BLaER1 (cell line): ENCODE data around the gene FOXL1.
A peak's percentile ranks its signal among the peaks of the same experiment; 100 is the strongest.

Experiments
- H3K27ac ChIP-seq: shearing (Covaris generic); formaldehyde crosslinking; 2 replicates; pipeline ENCODE4 v1.8.1; 2022
- H3K27me3 ChIP-seq: shearing (Covaris generic); formaldehyde crosslinking; 2 replicates; pipeline ENCODE4 v1.8.1; 2022
- H3K36me3 ChIP-seq: shearing (Covaris generic); formaldehyde crosslinking; 2 replicates; pipeline ENCODE4 v1.8.1; 2022
- H3K4me1 ChIP-seq: shearing (Covaris generic); formaldehyde crosslinking; 2 replicates; pipeline ENCODE4 v1.8.1; 2022
- H3K4me2 ChIP-seq: shearing (Covaris generic); formaldehyde crosslinking; 2 replicates; pipeline ENCODE4 v1.8.1; 2022
- H3K4me3 ChIP-seq: shearing (Covaris generic); formaldehyde crosslinking; 2 replicates; pipeline ENCODE4 v1.8.1; 2022
- H3K9ac ChIP-seq: shearing (Covaris generic); formaldehyde crosslinking; 2 replicates; pipeline ENCODE4 v1.8.1; 2022
- H3K9me3 ChIP-seq: shearing (Covaris generic); formaldehyde crosslinking; 2 replicates; pipeline ENCODE4 v1.8.1; 2022
- H4K20me1 ChIP-seq: shearing (Covaris generic); formaldehyde crosslinking; 2 replicates; pipeline ENCODE4 v1.8.1; 2022
- Cebpa-rat ChIP-seq: shearing (Covaris generic); IDR thresholded peaks from 2 replicates; pipeline ENCODE4 v1.8.1; 2022

FOXL1 gene

GRCh38 chr16:86558355-86559193 is 19.8 kb upstream of the FOXL1 start:
- H3K27me3 ChIP-seq, result no peaks in the 10 kb centered on the region
- H3K36me3 ChIP-seq, result peaks cover 4% of the 10 kb centered on the region; the same call in 1 of the 2 replicates
- no peak for TF ChIP-seq Cebpa-rat
- no peak overlapping the region for H3K4me2 ChIP-seq
- no peak overlapping the region for H3K9ac ChIP-seq
- peaks cover 19% of the 10 kb centered on the region for H3K4me1 ChIP-seq
- H3K27ac ChIP-seq, result no peak overlapping the region
- H3K9me3 ChIP-seq, result no peaks in the 10 kb centered on the region
- no peak overlapping the region for H3K4me3 ChIP-seq
- no peaks in the 10 kb centered on the region for H4K20me1 ChIP-seq

- Histone ChIP-seq H4K20me1 (no peaks in the 10 kb centered on the region; the same call in 1 of the 2 replicates), H3K9me3 (no peaks in the 10 kb centered on the region), H3K9ac (no peak overlapping the region), H3K27ac (no peak overlapping the region), H3K4me1 (peaks cover 10% of the 10 kb centered on the region), H3K4me2 (no peak overlapping the region), H3K36me3 (no peaks in the 10 kb centered on the region), H3K4me3 (no peak overlapping the region), H3K27me3 (peaks cover 10% of the 10 kb centered on the region)
- TF ChIP-seq Cebpa-rat, result no peak
Observed at GRCh38 chr16:86559802-86560305, 18.5 kb upstream of the FOXL1 start.

- no peaks in the 10 kb centered on the region for H3K9me3 ChIP-seq
- no peak overlapping the region for H3K4me2 ChIP-seq
- no peak for TF ChIP-seq Cebpa-rat
- peaks cover 35% of the 10 kb centered on the region for H3K27me3 ChIP-seq
- no peak overlapping the region for H3K27ac ChIP-seq
- H3K36me3 ChIP-seq, result no peaks in the 10 kb centered on the region
- no peak overlapping the region for H3K9ac ChIP-seq
- H4K20me1 ChIP-seq, result peaks cover 6% of the 10 kb centered on the region
- H3K4me1 ChIP-seq, result peaks cover 11% of the 10 kb centered on the region; the same call in 1 of the 2 replicates
- H3K4me3 ChIP-seq, result no peak overlapping the region
Observed at GRCh38 chr16:86562356-86562755, 16.0 kb upstream of the FOXL1 start.

GRCh38 chr16:86563469-86564345 is 14.6 kb upstream of the FOXL1 start:
- Histone ChIP-seq H3K9ac (no peak overlapping the region), H3K27me3 (peaks cover 49% of the 10 kb centered on the region), H3K36me3 (no peaks in the 10 kb centered on the region), H4K20me1 (peaks cover 20% of the 10 kb centered on the region), H3K4me3 (no peak overlapping the region), H3K4me2 (peak overlapping the region; percentile 69), H3K9me3 (no peaks in the 10 kb centered on the region), H3K27ac (no peak overlapping the region), H3K4me1 (peaks cover 11% of the 10 kb centered on the region; the same call in 1 of the 2 replicates)
- no peak for TF ChIP-seq Cebpa-rat

- peaks cover 11% of the 10 kb centered on the region; the same call in 1 of the 2 replicates for H3K4me1 ChIP-seq
- H3K9me3 ChIP-seq, result no peaks in the 10 kb centered on the region
- no peak for TF ChIP-seq Cebpa-rat
- no peaks in the 10 kb centered on the region for H3K36me3 ChIP-seq
- no peak overlapping the region for H3K4me2 ChIP-seq
- peaks cover 64% of the 10 kb centered on the region for H3K27me3 ChIP-seq
- no peak overlapping the region for H3K9ac ChIP-seq
- peaks cover 23% of the 10 kb centered on the region for H4K20me1 ChIP-seq
- no peak overlapping the region for H3K27ac ChIP-seq
- no peak overlapping the region for H3K4me3 ChIP-seq
Observed at GRCh38 chr16:86565181-86565631, 13.1 kb upstream of the FOXL1 start.

- Histone ChIP-seq H3K9ac (no peak overlapping the region), H3K4me1 (peaks cover 18% of the 10 kb centered on the region), H3K27ac (no peak overlapping the region), H3K9me3 (no peaks in the 10 kb centered on the region), H3K27me3 (peaks cover 70% of the 10 kb centered on the region), H3K36me3 (no peaks in the 10 kb centered on the region), H3K4me2 (peak overlapping the region; percentile 94), H3K4me3 (peak overlapping the region; percentile 70; the same call in 1 of the 2 replicates), H4K20me1 (peaks cover 23% of the 10 kb centered on the region)
- no peak for TF ChIP-seq Cebpa-rat
Observed at GRCh38 chr16:86565644-86566511, 12.5 kb upstream of the FOXL1 start.

- peak within 1 kb of the TSS; percentile 94 for H3K4me2 ChIP-seq
- H3K27me3 ChIP-seq, result peaks cover 78% of the 10 kb centered on the region
- peak within 1 kb of the TSS; percentile 70 for H3K4me3 ChIP-seq
Observed at GRCh38 chr16:86566601-86566965, 11.8 kb upstream of the FOXL1 start, which contains the start of gene FOXC2. Gene FOXC2 (plus strand): TSS chr16:86566829. CDS start chr16:86567336, 507 bp downstream.

GRCh38 chr16:86566966-86567700 is 11.2 kb upstream of the FOXL1 start:
- peaks cover 83% of the 10 kb centered on the region for H3K27me3 ChIP-seq
- peak overlapping the region; percentile 94 for H3K4me2 ChIP-seq

More at GRCh38 chr16:86566601-86566965, 11.8 kb upstream of the FOXL1 start, which contains the start of gene FOXC2:
- TF ChIP-seq Cebpa-rat, result no peak
- Histone ChIP-seq H3K27ac (no peak within 1 kb of the TSS), H4K20me1 (peaks cover 23% of the 10 kb centered on the region), H3K4me1 (peaks cover 25% of the 10 kb centered on the region), H3K9ac (no peak within 1 kb of the TSS), H3K9me3 (no peaks in the 10 kb centered on the region), H3K36me3 (no peaks in the 10 kb centered on the region)

More at GRCh38 chr16:86566966-86567700, 11.2 kb upstream of the FOXL1 start:
- no peaks in the 10 kb centered on the region for H3K36me3 ChIP-seq
- peak overlapping the region; percentile 70 for H3K4me3 ChIP-seq
- H4K20me1 ChIP-seq, result peaks cover 23% of the 10 kb centered on the region
- H3K9me3 ChIP-seq, result no peaks in the 10 kb centered on the region
- H3K27ac ChIP-seq, result no peak overlapping the region
- H3K4me1 ChIP-seq, result peaks cover 29% of the 10 kb centered on the region
- no peak for TF ChIP-seq Cebpa-rat
- H3K9ac ChIP-seq, result no peak overlapping the region
